Measurements from ENCODE around the gene ZNF516. TPM values are rescaled to one million over a fixed set of nuclear protein-coding genes. Genes with fewer than 3 reads are reported as not detected.

Gene ZNF516
- total RNA-seq, 1 donor from 2014 or later: 28.0 TPM

GRCh38 chr18:76506974-76507764, 12.1 kb upstream of the ZNF516 start:
- no peak overlapping the region for H3K4me3 ChIP-seq
- H3K27ac ChIP-seq: no peak overlapping the region
- H3K9me3 ChIP-seq: no peaks in the 10 kb centered on the region
- TF ChIP-seq CTCF (IDR thresholded peaks at IDR 0.05): no peak
- no peaks in the 10 kb centered on the region for H3K27me3 ChIP-seq
- H3K4me1 ChIP-seq: no peaks in the 10 kb centered on the region
- intact Hi-C loops (cut with DNase I): no loop called here
- no peaks in the 10 kb centered on the region for H3K36me3 ChIP-seq
- no peak for DNase-seq
- ATAC-seq: no peak

- no peak for TF ChIP-seq CTCF (IDR thresholded peaks at IDR 0.05)
- no peaks in the 10 kb centered on the region for H3K27me3 ChIP-seq
- H3K4me1 ChIP-seq: no peaks in the 10 kb centered on the region
- no peak for DNase-seq
- intact Hi-C loops (cut with DNase I): no loop called here
- H3K4me3 ChIP-seq: no peak overlapping the region
- H3K36me3 ChIP-seq: no peaks in the 10 kb centered on the region
- H3K9me3 ChIP-seq: no peaks in the 10 kb centered on the region
- ATAC-seq: no peak
- no peak overlapping the region for H3K27ac ChIP-seq
Measured at GRCh38 chr18:76506395-76506794, 11.4 kb upstream of the ZNF516 start.

- H3K9me3 ChIP-seq: no peaks in the 10 kb centered on the region
- TF ChIP-seq CTCF (IDR thresholded peaks at IDR 0.05): no peak
- intact Hi-C loops (cut with DNase I): no loop called here
- H3K4me3 ChIP-seq: no peak overlapping the region
- DNase-seq: no peak
- no peaks in the 10 kb centered on the region for H3K27me3 ChIP-seq
- no peak overlapping the region for H3K27ac ChIP-seq
- H3K4me1 ChIP-seq: no peaks in the 10 kb centered on the region
- ATAC-seq: no peak
- no peaks in the 10 kb centered on the region for H3K36me3 ChIP-seq
Measured at GRCh38 chr18:76505614-76506013, 10.6 kb upstream of the ZNF516 start.

GRCh38 chr18:76504749-76505148, 9.7 kb upstream of the ZNF516 start:
- no peaks in the 10 kb centered on the region for H3K27me3 ChIP-seq
- no peaks in the 10 kb centered on the region for H3K4me1 ChIP-seq
- DNase-seq: no peak
- intact Hi-C loops (cut with DNase I): no loop called here
- H3K27ac ChIP-seq: no peak overlapping the region
- H3K36me3 ChIP-seq: no peaks in the 10 kb centered on the region
- ATAC-seq: no peak
- TF ChIP-seq CTCF (IDR thresholded peaks at IDR 0.05): no peak
- no peaks in the 10 kb centered on the region for H3K9me3 ChIP-seq
- H3K4me3 ChIP-seq: no peak overlapping the region

- Histone ChIP-seq H3K9me3 (no peaks in the 10 kb centered on the region), H3K27ac (no peak overlapping the region), H3K27me3 (no peaks in the 10 kb centered on the region), H3K4me1 (no peaks in the 10 kb centered on the region), H3K4me3 (no peak overlapping the region), H3K36me3 (no peaks in the 10 kb centered on the region)
- ATAC-seq: peak; percentile 72
- DNase-seq: no peak
- no peak for TF ChIP-seq CTCF (IDR thresholded peaks at IDR 0.05)
- intact Hi-C loops (cut with DNase I): no loop called here
Measured at GRCh38 chr18:76503649-76504386, 8.8 kb upstream of the ZNF516 start.

Data from upper lobe of right lung (tissue), 1 donor.